Gastrocnemius medialis (tissue), 4 donors: ENCODE measurements around the gene MEGF8. TPM values are rescaled to one million over a fixed set of nuclear protein-coding genes. Genes with fewer than 3 reads are reported as not detected.
A peak's percentile ranks its signal among the peaks of the same experiment; 100 is the strongest.

Experiments
- ATAC-seq, 2 donors: fragments of 150-250 bp; one replicate each; pipeline ENCODE4 v1.9.1; 2016
- DNase-seq, 2 donors: peaks; one replicate each; pipeline ENCODE4 v3.0.0-alpha.2; 2019
- H3K27ac ChIP-seq, 4 donors: fragments of 200-600 bp; sonication (generic); 1 replicate in 1 of 4; 2 replicates in 3 of 4; pipeline ENCODE4 v1.5.1; 2016 to 2018; ENCODE audit warnings: mild to moderate bottlenecking in 2 of 4, moderate library complexity in 1 of 4
- H3K27me3 ChIP-seq, 3 donors: fragments of 200-600 bp; sonication (generic) in 2 of 3; 1 replicate in 1 of 3; 2 replicates in 2 of 3; pipeline versions ENCODE4 v1.5.1 to v1.6.0; 2016 to 2019; ENCODE audit warnings: mild to moderate bottlenecking in 1 of 3, moderate library complexity in 1 of 3
- H3K36me3 ChIP-seq, 2 donors: fragments of 200-600 bp; sonication (generic) in 1 of 2; one replicate each; pipeline ENCODE4 v1.5.1; 2017 to 2018
- H3K4me1 ChIP-seq, 2 donors: fragments of 200-600 bp; sonication (generic) in 1 of 2; one replicate each; pipeline ENCODE4 v1.5.1; 2016 to 2017; ENCODE audit warnings: mild to moderate bottlenecking in 2 of 2
- H3K4me3 ChIP-seq, 4 donors: fragments of 200-600 bp; sonication (generic) in 3 of 4; 1 replicate in 1 of 4; 2 replicates in 3 of 4; pipeline ENCODE4 v1.5.1; 2016 to 2019; ENCODE audit warnings: mild to moderate bottlenecking in 2 of 4
- H3K9me3 ChIP-seq, 3 donors: fragments of 200-600 bp; sonication (generic) in 2 of 3; 1 replicate in 1 of 3; 2 replicates in 2 of 3; pipeline ENCODE4 v1.5.1; 2016 to 2019
- POLR2A ChIP-seq, 2 donors: fragments of 450-650 bp; IDR thresholded peaks; one replicate each; pipeline ENCODE4 v1.6.1; 2017; ENCODE audit warnings: antibody characterized with exemption in 2 of 2, mild to moderate bottlenecking in 2 of 2, moderate library complexity in 2 of 2
- in situ Hi-C, 4 donors: fragments of 200-750 bp; cut with MboI; loops; one replicate each; pipeline versions ENCODE4 v1.15.0 to v1.8.0; 2017; ENCODE audit warnings: low sequenced_read_pairs in 4 of 4
- intact Hi-C: fragments of 100-400 bp; cut with DNase I; formaldehyde crosslinking; loops from one replicate; pipeline ENCODE4 v1.15.1; 2023; ENCODE audit warnings: low total_unique reads
- total RNA-seq, 4 donors: library from RNA; depleted of rRNA; stranded (reverse); fragments of >200 nt; gene quantifications; one replicate each; pipeline versions ENCODE4 v1.1.0 to v1.2.3, GENCODE V29; 2016
- TF ChIP-seq, protein P1 (sequence below), 5 experiments: fragments of 450-650 bp in 3 of 5; fragments of 200-600 bp in 2 of 5; sonication (generic) in 2 of 5; IDR thresholded peaks in 4 of 5; conservative IDR thresholded peaks in 1 of 5; 1 replicate in 4 of 5; 2 replicates in 1 of 5; pipeline ENCODE4 v1.5.1; 2016 to 2019; ENCODE audit warnings: antibody characterized with exemption in 5 of 5, mild to moderate bottlenecking in 3 of 5, moderate library complexity in 3 of 5

Gene MEGF8
- total RNA-seq, 4 donors from 2014 or later: 7.3 to 12.3 (median 10.3) TPM

DNA sequence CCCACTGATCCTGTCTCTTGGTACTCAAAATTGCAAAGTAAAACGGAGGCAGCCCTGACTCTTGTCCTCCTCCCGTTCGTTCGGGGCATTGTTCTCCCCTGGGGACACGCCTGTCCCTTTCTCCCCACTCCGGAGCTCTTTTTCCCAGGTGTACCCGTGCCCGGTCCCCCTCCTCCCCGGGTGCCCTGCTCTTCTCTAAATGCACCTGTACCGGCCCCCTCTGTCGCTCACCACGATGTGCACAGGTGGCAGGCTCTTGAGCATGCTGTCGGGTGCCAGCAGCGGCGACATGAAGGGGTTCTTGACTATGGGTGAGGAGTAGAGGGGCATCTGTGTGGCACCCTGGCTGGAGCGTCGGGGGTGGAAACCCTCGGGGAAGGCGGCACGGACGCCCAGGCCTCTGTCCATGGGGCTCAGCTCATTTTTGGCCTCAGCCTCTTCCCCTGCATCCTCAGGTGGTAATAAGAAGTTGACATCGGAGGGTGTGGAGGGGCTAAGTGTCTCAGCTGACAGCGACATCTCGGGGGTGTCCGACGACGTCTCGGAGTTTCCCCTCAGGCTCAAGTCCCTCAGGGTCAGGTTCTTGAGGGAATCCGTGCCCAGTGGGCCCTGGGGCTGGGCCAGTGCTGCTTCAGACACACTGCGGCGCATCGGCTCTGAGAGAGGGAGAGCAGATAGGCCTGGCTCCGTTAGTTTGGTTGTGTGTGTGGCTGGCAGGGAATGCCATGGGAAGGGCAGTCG lies 77.1 kb downstream of the MEGF8 start:
- H3K9me3 ChIP-seq: no peaks in the 10 kb centered on the region
- peaks cover 11 to 16% of the 10 kb centered on the region in 2 donors for H3K4me1 ChIP-seq
- H3K27me3 ChIP-seq: peaks cover 0 to 3% (median 0%) of the 10 kb centered on the region in 3 donors
- H3K27ac ChIP-seq: peak overlapping the region; percentile 55 to 71 (median 59)
- ATAC-seq (peak in 1 of 2 donors; percentile 2), DNase-seq (no peak)
- H3K36me3 ChIP-seq: no peaks in the 10 kb centered on the region
- TF ChIP-seq, protein P1, sequence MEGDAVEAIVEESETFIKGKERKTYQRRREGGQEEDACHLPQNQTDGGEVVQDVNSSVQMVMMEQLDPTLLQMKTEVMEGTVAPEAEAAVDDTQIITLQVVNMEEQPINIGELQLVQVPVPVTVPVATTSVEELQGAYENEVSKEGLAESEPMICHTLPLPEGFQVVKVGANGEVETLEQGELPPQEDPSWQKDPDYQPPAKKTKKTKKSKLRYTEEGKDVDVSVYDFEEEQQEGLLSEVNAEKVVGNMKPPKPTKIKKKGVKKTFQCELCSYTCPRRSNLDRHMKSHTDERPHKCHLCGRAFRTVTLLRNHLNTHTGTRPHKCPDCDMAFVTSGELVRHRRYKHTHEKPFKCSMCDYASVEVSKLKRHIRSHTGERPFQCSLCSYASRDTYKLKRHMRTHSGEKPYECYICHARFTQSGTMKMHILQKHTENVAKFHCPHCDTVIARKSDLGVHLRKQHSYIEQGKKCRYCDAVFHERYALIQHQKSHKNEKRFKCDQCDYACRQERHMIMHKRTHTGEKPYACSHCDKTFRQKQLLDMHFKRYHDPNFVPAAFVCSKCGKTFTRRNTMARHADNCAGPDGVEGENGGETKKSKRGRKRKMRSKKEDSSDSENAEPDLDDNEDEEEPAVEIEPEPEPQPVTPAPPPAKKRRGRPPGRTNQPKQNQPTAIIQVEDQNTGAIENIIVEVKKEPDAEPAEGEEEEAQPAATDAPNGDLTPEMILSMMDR (IDR thresholded peaks at IDR 0.05 in 4 of 5, conservative IDR thresholded peaks at IDR 0.05 in 1 of 5): no peak
- no peak for TF ChIP-seq POLR2A (IDR thresholded peaks at IDR 0.05)
- H3K4me3 ChIP-seq: peak overlapping the region; percentile 56 to 85 (median 65)
- intact Hi-C loops: no loop called here
- in situ Hi-C loops: no loop called here

DNA sequence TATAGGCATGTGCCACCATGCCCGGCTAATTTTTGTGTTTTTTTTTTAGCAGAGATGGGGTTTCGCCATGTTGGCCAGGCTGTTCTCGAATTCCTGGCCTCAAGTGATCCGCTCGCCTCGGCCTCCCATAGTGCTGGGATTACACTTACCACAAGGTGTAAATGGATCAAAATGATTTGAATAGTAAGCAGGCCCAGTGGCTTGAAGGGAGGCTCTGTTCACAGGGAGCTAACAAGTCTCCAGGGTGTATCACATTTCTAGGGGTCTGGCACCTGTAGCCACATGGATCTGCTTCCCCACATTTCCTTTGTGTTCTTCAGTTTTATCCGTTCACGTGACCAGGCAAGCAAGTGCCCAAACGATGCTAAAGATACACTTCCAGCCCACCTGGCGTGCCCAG lies 78.2 kb downstream of the MEGF8 start:
- H3K9me3 ChIP-seq: no peaks in the 10 kb centered on the region
- in situ Hi-C loops: no loop called here
- ATAC-seq: no peak

DNA sequence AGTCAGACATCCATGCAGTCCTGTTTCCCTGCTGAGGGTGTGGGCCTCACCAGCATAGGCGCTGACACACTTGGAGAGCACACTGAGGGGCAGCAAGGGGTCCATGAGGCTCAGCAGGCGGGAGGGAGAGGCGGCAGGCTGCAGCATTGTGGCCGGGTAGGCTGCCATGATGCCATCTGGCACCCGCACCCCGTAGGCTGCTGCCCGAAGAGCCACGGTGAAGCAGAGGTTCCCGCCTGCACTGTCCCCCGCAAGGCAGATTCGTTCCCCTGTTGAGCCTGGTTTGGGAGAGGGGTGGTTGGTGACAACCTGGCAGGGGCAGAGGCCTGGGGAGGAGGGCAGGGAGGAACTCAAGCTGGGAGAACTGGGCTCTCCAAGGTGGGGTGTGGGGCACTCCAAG lies 80.7 kb downstream of the MEGF8 start:
- H3K36me3 ChIP-seq: no peaks in the 10 kb centered on the region
- no peaks in the 10 kb centered on the region for H3K9me3 ChIP-seq
- in situ Hi-C loops (no loop called here), intact Hi-C loops (no loop called here)
- ATAC-seq (no peak), DNase-seq (no peak)
- no peak overlapping the region for H3K4me3 ChIP-seq
- H3K27me3 ChIP-seq: peaks cover 0 to 3% (median 0%) of the 10 kb centered on the region in 3 donors
- H3K27ac ChIP-seq: no peak overlapping the region
- H3K4me1 ChIP-seq: peaks cover 5 to 21% of the 10 kb centered on the region in 2 donors
- TF ChIP-seq, protein P1 (IDR thresholded peaks at IDR 0.05 in 4 of 5, conservative IDR thresholded peaks at IDR 0.05 in 1 of 5): no peak
- TF ChIP-seq POLR2A (IDR thresholded peaks at IDR 0.05): no peak

More for the DNA sequence above, 78.2 kb downstream of the MEGF8 start:
- Histone ChIP-seq H3K4me1 (peaks cover 10 to 12% of the 10 kb centered on the region in 2 donors), H3K36me3 (no peaks in the 10 kb centered on the region), H3K27me3 (peaks cover 0 to 3% (median 0%) of the 10 kb centered on the region in 3 donors), H3K27ac (no peak overlapping the region), H3K4me3 (no peak overlapping the region)
- intact Hi-C loops: no loop called here
- TF ChIP-seq POLR2A (IDR thresholded peaks at IDR 0.05): no peak
- TF ChIP-seq, protein P1 (IDR thresholded peaks at IDR 0.05 in 4 of 5, conservative IDR thresholded peaks at IDR 0.05 in 1 of 5): no peak
- DNase-seq: no peak

DNA sequence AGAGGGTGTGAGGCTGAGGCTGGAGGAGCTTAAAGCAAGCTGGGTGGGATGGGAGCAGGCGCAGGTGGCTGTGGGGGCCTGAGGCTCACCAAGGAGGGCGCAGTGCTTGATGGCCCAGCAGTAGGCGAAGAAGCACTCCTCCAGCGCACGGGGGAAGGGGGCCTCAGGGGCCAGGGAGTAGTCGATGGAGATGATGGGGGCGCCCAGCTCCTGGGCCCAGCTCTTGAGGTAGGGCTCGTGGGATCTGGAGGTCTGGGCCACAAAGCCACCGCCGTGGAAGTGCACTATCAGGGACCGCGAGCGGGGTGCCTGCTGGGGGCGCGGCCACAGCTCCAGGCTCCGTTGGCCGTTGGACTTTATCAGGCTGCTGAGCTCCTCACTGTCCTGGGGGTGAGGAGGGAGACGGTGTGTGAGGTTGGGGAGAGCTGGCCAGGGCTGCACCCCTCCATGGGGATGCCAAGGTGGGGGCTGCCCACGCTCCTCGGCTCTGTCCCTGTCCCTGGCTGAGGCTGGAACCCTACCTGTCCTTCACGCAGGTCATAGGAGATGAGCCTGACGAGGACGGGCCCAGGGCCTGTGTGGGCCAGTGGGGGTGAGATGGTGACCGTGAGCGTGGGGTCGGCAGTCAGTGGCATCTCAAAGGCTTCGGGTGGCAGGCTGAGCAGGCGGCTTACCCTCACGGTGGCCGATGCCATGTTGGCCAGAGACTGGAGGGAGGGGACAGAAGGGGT lies 81.8 kb downstream of the MEGF8 start:
- Histone ChIP-seq H3K4me1 (peaks cover 8 to 11% of the 10 kb centered on the region in 2 donors), H3K9me3 (no peaks in the 10 kb centered on the region), H3K4me3 (no peak overlapping the region), H3K27ac (no peak overlapping the region), H3K27me3 (peaks cover 0 to 2% (median 0%) of the 10 kb centered on the region in 3 donors), H3K36me3 (no peaks in the 10 kb centered on the region)
- TF ChIP-seq POLR2A (IDR thresholded peaks at IDR 0.05): no peak
- TF ChIP-seq, protein P1 (IDR thresholded peaks at IDR 0.05 in 4 of 5, conservative IDR thresholded peaks at IDR 0.05 in 1 of 5): no peak
- no peak for ATAC-seq
- DNase-seq: no peak
- intact Hi-C loops: no loop called here
- in situ Hi-C loops: no loop called here
